HCT116 (cell line): ENCODE results near the gene MTO1.
"Not testable (repeated sequence)": the region's sequence is repeated elsewhere in the genome, so short reads cannot be mapped to it uniquely, and the experiment has no call there.

Experiments used
- CEBPB ChIP-seq: IDR thresholded peaks from 2 replicates; pipeline ENCODE4 v1.6.1; 2012; ENCODE audit warnings: low read depth
- EZH2 ChIP-seq: fragments of 200-600 bp; sonication (generic); IDR thresholded peaks from 2 replicates; pipeline ENCODE4 v1.6.1; 2017; ENCODE audit warnings: antibody characterized with exemption, mixed run types
- EZH2phosphoT487 ChIP-seq: fragments of 200-600 bp; IDR thresholded peaks from 2 replicates; pipeline ENCODE4 v1.6.1; 2018; ENCODE audit warnings: antibody characterized with exemption, borderline replicate concordance
- POLR2AphosphoS5 ChIP-seq: IDR thresholded peaks from 2 replicates; pipeline ENCODE4 v1.6.1; 2011; ENCODE audit warnings: mild to moderate bottlenecking, low read depth, low read length, moderate library complexity
- RAD21 ChIP-seq: IDR thresholded peaks from 2 replicates; pipeline ENCODE4 v1.6.1; 2012; ENCODE audit warnings: low read depth, mild to moderate bottlenecking
- TF ChIP-seq, protein P1 (sequence below), 3 experiments: fragments of 200-600 bp in 1 of 3; sonication (generic) in 1 of 3; IDR thresholded peaks in 2 of 3; conservative IDR thresholded peaks in 1 of 3; 2 replicates each; pipeline ENCODE4 v1.5.1; 2012 to 2017; ENCODE audit warnings: low read depth in 2 of 3, low read length in 2 of 3, antibody characterized with exemption in 1 of 3, borderline replicate concordance in 1 of 3, control low read depth in 1 of 3, mild to moderate bottlenecking in 1 of 3, mixed read lengths in 1 of 3, mixed run types in 1 of 3, moderate library complexity in 1 of 3; ENCODE audit not compliant: insufficient read depth in 1 of 3
- TF ChIP-seq, protein P2 (sequence below): IDR thresholded peaks from 2 replicates; pipeline ENCODE4 v1.6.1; 2011; ENCODE audit warnings: mild to moderate bottlenecking, low read length, moderate library complexity; ENCODE audit not compliant: insufficient replicate concordance; ENCODE audit errors: extremely low read depth

- not testable (repeated sequence) for TF ChIP-seq CEBPB, EZH2phosphoT487, RAD21, EZH2
- TF ChIP-seq, protein P1, sequence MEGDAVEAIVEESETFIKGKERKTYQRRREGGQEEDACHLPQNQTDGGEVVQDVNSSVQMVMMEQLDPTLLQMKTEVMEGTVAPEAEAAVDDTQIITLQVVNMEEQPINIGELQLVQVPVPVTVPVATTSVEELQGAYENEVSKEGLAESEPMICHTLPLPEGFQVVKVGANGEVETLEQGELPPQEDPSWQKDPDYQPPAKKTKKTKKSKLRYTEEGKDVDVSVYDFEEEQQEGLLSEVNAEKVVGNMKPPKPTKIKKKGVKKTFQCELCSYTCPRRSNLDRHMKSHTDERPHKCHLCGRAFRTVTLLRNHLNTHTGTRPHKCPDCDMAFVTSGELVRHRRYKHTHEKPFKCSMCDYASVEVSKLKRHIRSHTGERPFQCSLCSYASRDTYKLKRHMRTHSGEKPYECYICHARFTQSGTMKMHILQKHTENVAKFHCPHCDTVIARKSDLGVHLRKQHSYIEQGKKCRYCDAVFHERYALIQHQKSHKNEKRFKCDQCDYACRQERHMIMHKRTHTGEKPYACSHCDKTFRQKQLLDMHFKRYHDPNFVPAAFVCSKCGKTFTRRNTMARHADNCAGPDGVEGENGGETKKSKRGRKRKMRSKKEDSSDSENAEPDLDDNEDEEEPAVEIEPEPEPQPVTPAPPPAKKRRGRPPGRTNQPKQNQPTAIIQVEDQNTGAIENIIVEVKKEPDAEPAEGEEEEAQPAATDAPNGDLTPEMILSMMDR (IDR thresholded peaks at IDR 0.05 in 2 of 3, conservative IDR thresholded peaks at IDR 0.05 in 1 of 3; ENCODE audit: borderline replicate concordance in 1 of 3, insufficient read depth in 1 of 3, low read depth in 2 of 3, low read length in 2 of 3): not testable (repeated sequence)
- 0 out of 2 replicates have a peak, but pooled peaks have one; percentile 12 for TF ChIP-seq POLR2AphosphoS5
- TF ChIP-seq, protein P2, sequence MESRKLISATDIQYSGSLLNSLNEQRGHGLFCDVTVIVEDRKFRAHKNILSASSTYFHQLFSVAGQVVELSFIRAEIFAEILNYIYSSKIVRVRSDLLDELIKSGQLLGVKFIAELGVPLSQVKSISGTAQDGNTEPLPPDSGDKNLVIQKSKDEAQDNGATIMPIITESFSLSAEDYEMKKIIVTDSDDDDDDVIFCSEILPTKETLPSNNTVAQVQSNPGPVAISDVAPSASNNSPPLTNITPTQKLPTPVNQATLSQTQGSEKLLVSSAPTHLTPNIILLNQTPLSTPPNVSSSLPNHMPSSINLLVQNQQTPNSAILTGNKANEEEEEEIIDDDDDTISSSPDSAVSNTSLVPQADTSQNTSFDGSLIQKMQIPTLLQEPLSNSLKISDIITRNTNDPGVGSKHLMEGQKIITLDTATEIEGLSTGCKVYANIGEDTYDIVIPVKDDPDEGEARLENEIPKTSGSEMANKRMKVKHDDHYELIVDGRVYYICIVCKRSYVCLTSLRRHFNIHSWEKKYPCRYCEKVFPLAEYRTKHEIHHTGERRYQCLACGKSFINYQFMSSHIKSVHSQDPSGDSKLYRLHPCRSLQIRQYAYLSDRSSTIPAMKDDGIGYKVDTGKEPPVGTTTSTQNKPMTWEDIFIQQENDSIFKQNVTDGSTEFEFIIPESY: not testable (repeated sequence)
Observed at GRCh38 chr6:73518100-73518981, 56.8 kb downstream of the MTO1 start.
